ENCODE results near the gene DUS2.

DUS2 gene

GRCh38 chr16:68074850-68075555 is 51.9 kb downstream of the DUS2 start:
- no peak for DNase-seq (ENCODE audit: low read depth in 2 of 3, low spot score in 2 of 3)

GRCh38 chr16:68075980-68076379 is 52.9 kb downstream of the DUS2 start:
- no peak for DNase-seq (ENCODE audit: low read depth in 2 of 3, low spot score in 2 of 3)

- DNase-seq (ENCODE audit: low read depth in 2 of 3, low spot score in 2 of 3): no peak
These were observed 53.5 kb downstream of the DUS2 start for GRCh38 chr16:68076560-68076959.

- no peak for DNase-seq (ENCODE audit: low read depth in 2 of 3, low spot score in 2 of 3)
These were observed 55.0 kb downstream of the DUS2 start for GRCh38 chr16:68077866-68078700.

- DNase-seq (ENCODE audit: low read depth in 2 of 3, low spot score in 2 of 3): no peak
These were observed 55.8 kb downstream of the DUS2 start for GRCh38 chr16:68078701-68079375.

- no peak for DNase-seq (ENCODE audit: low read depth in 2 of 3, low spot score in 2 of 3)
These were observed 56.2 kb downstream of the DUS2 start for GRCh38 chr16:68079376-68079625.

GRCh38 chr16:68079626-68080344 is 56.7 kb downstream of the DUS2 start:
- peak in 2 of 3 experiments; percentile 66 to 71 for DNase-seq (ENCODE audit: low read depth in 2 of 3, low spot score in 2 of 3)

GRCh38 chr16:68081861-68082628 is 59.0 kb downstream of the DUS2 start:
- DNase-seq (ENCODE audit: low read depth in 2 of 3, low spot score in 2 of 3): no peak

GRCh38 chr16:68082629-68083238 is 59.6 kb downstream of the DUS2 start:
- DNase-seq (ENCODE audit: low read depth in 2 of 3, low spot score in 2 of 3): no peak

- DNase-seq (ENCODE audit: low read depth in 2 of 3, low spot score in 2 of 3): no peak
These were observed 60.2 kb downstream of the DUS2 start for GRCh38 chr16:68083239-68083781.

GRCh38 chr16:68083861-68084503 is 60.9 kb downstream of the DUS2 start:
- DNase-seq (ENCODE audit: low read depth in 2 of 3, low spot score in 2 of 3): no peak

GRCh38 chr16:68084504-68085258 is 61.6 kb downstream of the DUS2 start:
- peak; percentile 72 to 79 (median 77) for DNase-seq (ENCODE audit: low read depth in 2 of 3, low spot score in 2 of 3)

GRCh38 chr16:68085259-68086071 is 62.4 kb downstream of the DUS2 start, which contains the start of gene NFATC3:
TSS of gene NFATC3 (plus strand) at chr16:68085370. CDS start at chr16:68085682, 312 bp downstream.
- peak; percentile 92 to 98 (median 97) for DNase-seq (ENCODE audit: low read depth in 2 of 3, low spot score in 2 of 3)

- DNase-seq (ENCODE audit: low read depth in 2 of 3, low spot score in 2 of 3): no peak
These were observed 63.3 kb downstream of the DUS2 start for GRCh38 chr16:68086336-68086841.

- DNase-seq (ENCODE audit: low read depth in 2 of 3, low spot score in 2 of 3): no peak
These were observed 63.8 kb downstream of the DUS2 start for GRCh38 chr16:68086860-68087268.

GRCh38 chr16:68087688-68088087 is 64.6 kb downstream of the DUS2 start:
- DNase-seq (ENCODE audit: low read depth in 2 of 3, low spot score in 2 of 3): no peak

GRCh38 chr16:68088130-68088972 is 65.3 kb downstream of the DUS2 start:
- DNase-seq (ENCODE audit: low read depth in 2 of 3, low spot score in 2 of 3): no peak
